H1 (cell line): Measurements from ENCODE around the gene SCO2.

Source experiments
- BRCA1 ChIP-seq: IDR thresholded peaks from 2 replicates; pipeline ENCODE4 v1.6.1; 2012; ENCODE audit warnings: low read depth, low read length, improper control_type of control experiment
- EGR1 ChIP-seq: IDR thresholded peaks from 2 replicates; pipeline ENCODE4 v1.6.1; 2011; ENCODE audit warnings: low read depth, low read length, borderline replicate concordance
- EZH2 ChIP-seq: fragments of 200-600 bp; sonication (generic); IDR thresholded peaks from 2 replicates; pipeline ENCODE4 v1.7.1; 2012; ENCODE audit warnings: low read depth, mild to moderate bottlenecking, moderate library complexity, low read length, inconsistent platforms; ENCODE audit not compliant: severe bottlenecking
- FOSL1 ChIP-seq: IDR thresholded peaks from 2 replicates; pipeline ENCODE4 v1.6.1; 2011; ENCODE audit warnings: mild to moderate bottlenecking, low read depth, low read length, moderate library complexity; ENCODE audit not compliant: insufficient read depth
- HDAC6 ChIP-seq: IDR thresholded peaks from one replicate; pipeline ENCODE4 v1.7.1; 2012; ENCODE audit warnings: low read depth, mild to moderate bottlenecking, inconsistent platforms, low read length, moderate library complexity
- JUND ChIP-seq: IDR thresholded peaks from 2 replicates; pipeline ENCODE4 v1.6.1; 2011; ENCODE audit warnings: mild to moderate bottlenecking, improper control_type of control experiment, low read length
- SIN3A ChIP-seq, 2 experiments: IDR thresholded peaks in 1 of 2; conservative IDR thresholded peaks in 1 of 2; 2 replicates each; pipeline ENCODE4 v1.6.1; 2011 to 2012; ENCODE audit warnings: low read length in 2 of 2, improper control_type of control experiment in 1 of 2, low read depth in 1 of 2, mild to moderate bottlenecking in 1 of 2
- TF ChIP-seq, protein P1 (sequence below), 3 experiments: IDR thresholded peaks; 1 replicate in 2 of 3; 2 replicates in 1 of 3; pipeline versions ENCODE4 v1.5.1 to v1.6.1; 2011; ENCODE audit warnings: low read length in 3 of 3, mild to moderate bottlenecking in 3 of 3, inconsistent platforms in 2 of 3, low read depth in 1 of 3, moderate library complexity in 1 of 3; ENCODE audit not compliant: insufficient read depth in 1 of 3; ENCODE audit errors: control extremely low read depth in 1 of 3
- TF ChIP-seq, protein P2 (sequence below): IDR thresholded peaks from 2 replicates; pipeline ENCODE4 v1.6.1; 2012; ENCODE audit warnings: inconsistent platforms

DNA sequence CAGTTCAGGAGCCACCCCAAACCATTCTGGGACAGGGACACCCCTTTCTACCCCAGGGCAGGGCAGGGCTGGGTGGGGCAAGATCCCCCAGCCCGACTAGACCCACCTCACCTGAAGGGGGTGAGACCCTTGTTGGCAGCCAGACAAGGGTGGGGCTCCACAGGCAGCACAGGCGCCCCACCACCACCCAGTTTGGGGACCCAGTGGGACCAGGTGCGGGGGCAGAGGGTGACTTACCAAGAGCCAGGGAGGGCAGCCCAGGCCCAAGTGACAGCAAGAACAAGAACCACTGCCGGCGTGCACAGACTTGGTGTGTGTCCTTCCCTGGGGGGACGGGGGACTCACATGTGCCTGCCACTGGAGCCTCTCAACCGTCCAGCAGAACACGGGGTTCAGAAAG is 41.8 kb downstream of the SCO2 start:
- no peak for TF ChIP-seq JUND
- TF ChIP-seq FOSL1: no peak
- TF ChIP-seq BRCA1: no peak
- no peak for TF ChIP-seq EGR1
- TF ChIP-seq, protein P1, sequence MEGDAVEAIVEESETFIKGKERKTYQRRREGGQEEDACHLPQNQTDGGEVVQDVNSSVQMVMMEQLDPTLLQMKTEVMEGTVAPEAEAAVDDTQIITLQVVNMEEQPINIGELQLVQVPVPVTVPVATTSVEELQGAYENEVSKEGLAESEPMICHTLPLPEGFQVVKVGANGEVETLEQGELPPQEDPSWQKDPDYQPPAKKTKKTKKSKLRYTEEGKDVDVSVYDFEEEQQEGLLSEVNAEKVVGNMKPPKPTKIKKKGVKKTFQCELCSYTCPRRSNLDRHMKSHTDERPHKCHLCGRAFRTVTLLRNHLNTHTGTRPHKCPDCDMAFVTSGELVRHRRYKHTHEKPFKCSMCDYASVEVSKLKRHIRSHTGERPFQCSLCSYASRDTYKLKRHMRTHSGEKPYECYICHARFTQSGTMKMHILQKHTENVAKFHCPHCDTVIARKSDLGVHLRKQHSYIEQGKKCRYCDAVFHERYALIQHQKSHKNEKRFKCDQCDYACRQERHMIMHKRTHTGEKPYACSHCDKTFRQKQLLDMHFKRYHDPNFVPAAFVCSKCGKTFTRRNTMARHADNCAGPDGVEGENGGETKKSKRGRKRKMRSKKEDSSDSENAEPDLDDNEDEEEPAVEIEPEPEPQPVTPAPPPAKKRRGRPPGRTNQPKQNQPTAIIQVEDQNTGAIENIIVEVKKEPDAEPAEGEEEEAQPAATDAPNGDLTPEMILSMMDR (IDR thresholded peaks at IDR 0.05; ENCODE audit: control extremely low read depth in 1 of 3, insufficient read depth in 1 of 3, low read depth in 1 of 3, low read length in 3 of 3): no peak
- TF ChIP-seq SIN3A (conservative IDR thresholded peaks at IDR 0.05 in 1 of 2, IDR thresholded peaks at IDR 0.05 in 1 of 2; ENCODE audit: low read depth in 1 of 2, low read length in 2 of 2): no peak
- TF ChIP-seq EZH2: no peak
- TF ChIP-seq, protein P2, sequence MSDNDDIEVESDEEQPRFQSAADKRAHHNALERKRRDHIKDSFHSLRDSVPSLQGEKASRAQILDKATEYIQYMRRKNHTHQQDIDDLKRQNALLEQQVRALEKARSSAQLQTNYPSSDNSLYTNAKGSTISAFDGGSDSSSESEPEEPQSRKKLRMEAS: no peak
- TF ChIP-seq HDAC6: no peak
